ENCODE results near the gene MT1H.
A peak's percentile ranks its signal among the peaks of the same experiment; 100 is the strongest.
"Not testable (repeated sequence)": the region's sequence is repeated elsewhere in the genome, so short reads cannot be mapped to it uniquely, and the experiment has no call there.

Gene MT1H

GRCh38 chr16:56665286-56666261, 4.0 kb upstream of the MT1H start:
- not testable (repeated sequence) for DNase-seq (ENCODE audit: low spot score)

- DNase-seq (ENCODE audit: low spot score), result no peak
Observed at GRCh38 chr16:56667581-56668571, 1.7 kb upstream of the MT1H start, which contains the start of gene MT1G. Gene MT1G (minus strand): TSS chr16:56668065. CDS start chr16:56667993, 72 bp downstream.

- no peak for DNase-seq (ENCODE audit: low spot score)
Observed at GRCh38 chr16:56669840-56670619, 416 bp downstream of the MT1H start.

- DNase-seq (ENCODE audit: low spot score), result no peak
Observed at GRCh38 chr16:56670620-56670934, 963 bp downstream of the MT1H start.

DNA sequence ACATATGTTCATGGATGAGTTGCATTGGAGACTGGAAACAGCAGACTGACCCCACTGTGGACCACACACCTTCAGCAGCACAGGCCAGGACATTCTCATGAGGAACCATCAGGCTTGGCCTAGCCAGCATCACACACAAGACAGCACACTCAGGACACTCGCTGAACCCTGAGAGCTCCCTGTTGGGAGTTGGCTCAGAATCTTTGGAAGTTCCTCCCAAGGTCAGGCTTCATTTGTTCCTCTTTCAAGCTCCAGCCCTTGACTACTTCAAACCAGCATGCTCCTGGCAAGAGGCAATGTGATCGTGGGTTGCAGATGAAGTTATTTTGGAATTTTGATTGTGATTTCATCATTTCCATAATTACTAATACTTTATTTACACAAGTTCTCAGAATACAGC, 2.1 kb downstream of the MT1H start:
- not testable (repeated sequence) for DNase-seq (ENCODE audit: low spot score)

DNA sequence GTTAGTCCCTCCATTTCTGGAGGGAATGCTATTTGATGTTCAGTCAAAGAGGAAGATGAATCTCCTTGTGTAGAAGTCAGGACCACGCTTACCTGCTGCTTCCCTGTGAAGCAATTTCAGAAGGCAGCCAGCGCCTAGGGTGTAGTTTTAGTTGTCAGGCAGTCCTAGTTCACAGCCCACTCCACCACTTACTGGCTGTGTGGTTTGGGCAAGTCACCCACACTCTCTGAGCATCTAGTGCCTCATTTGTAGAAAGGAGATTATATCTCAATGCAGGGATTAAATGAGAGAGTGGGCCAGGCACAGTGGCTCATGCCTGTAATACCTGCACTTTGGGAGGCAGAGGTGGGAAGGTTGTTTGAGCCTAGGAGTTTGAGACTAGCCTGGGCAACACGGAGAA, 2.6 kb downstream of the MT1H start:
- DNase-seq (ENCODE audit: low spot score), result not testable (repeated sequence)

GRCh38 chr16:56672761-56673536, 3.3 kb downstream of the MT1H start:
- no peak for DNase-seq (ENCODE audit: low spot score)

GRCh38 chr16:56673921-56674320, 4.3 kb downstream of the MT1H start:
- DNase-seq (ENCODE audit: low spot score), result peak; percentile 60

- not testable (repeated sequence) for DNase-seq (ENCODE audit: low spot score)
Observed at GRCh38 chr16:56674570-56674969, 5.0 kb downstream of the MT1H start.

DNA sequence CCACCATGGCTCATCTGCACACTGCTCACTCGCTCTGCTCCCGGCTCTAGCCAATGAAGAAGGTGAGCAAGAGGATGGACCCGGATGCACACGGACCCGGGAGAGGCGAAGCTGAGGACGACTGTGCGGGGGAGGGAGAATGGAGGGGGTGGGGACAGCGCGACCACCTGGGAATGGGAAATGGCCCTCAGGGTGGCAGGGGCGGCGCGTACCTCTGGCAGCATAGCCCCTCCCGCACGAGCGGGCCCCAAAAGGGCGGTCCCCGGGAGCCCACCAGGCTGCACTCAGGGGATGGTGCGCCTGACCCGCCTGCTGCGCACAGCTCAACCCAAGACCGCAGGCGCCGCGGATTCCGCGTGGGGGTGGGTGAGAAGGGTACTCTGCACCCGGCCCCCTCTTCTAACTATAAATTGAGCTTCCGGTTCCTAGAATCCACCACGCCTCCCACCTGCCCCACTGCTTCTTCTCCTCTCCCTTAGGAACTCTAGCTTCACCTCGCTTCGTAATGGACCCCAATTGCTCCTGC, 6.1 kb downstream of the MT1H start:
- DNase-seq (ENCODE audit: low spot score), result no peak

DNA sequence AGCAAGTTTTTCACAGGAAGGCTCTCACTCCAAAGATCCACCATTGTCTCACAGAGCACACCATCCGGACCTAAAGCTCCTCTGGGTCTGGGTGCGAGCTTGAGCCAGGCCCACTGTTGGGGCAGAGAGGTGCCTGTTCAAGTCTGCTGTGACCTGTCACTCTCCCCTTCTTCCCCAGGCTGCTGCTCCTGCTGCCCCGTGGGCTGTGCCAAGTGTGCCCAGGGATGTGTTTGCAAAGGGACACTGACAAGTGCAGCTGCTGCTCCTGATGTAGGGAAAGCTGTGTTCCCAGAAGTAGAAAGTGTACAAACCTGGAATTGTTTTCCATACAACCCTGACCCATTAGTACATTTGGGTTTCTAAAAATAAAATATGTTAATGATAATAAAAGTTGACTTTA, 7.9 kb downstream of the MT1H start:
- no peak for DNase-seq (ENCODE audit: low spot score)

DNA sequence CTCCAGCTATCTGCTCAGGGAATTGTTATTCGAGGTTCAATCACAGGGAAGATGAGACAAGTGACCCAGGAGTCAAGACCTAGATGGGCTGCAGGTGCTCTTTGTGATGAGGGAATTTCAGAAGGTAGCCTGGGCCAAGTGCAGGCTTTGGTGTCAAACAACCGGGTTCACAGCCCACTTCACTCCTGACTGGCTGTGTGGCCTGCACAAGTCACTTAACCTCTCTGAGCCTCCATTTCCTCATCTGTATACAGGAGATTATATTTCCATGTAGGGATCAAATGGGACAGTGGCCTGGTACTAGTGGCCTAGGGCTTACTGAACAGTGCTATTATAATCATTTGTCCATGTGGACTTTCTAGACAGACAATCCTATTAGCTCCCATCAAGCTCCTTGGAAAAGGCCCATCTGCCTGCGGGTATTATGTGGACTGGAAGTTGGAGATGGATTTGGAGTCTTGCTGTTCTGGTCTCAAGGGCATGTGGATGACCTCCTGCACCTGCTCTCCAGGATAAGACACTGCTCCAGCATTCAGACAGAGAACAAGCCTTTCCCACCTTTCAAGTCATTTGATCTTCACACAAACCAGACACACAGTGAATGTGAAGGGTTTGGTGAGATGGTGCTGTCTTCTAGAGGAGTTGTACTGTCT, 9.6 kb downstream of the MT1H start:
- no peak for DNase-seq (ENCODE audit: low spot score)

DNA sequence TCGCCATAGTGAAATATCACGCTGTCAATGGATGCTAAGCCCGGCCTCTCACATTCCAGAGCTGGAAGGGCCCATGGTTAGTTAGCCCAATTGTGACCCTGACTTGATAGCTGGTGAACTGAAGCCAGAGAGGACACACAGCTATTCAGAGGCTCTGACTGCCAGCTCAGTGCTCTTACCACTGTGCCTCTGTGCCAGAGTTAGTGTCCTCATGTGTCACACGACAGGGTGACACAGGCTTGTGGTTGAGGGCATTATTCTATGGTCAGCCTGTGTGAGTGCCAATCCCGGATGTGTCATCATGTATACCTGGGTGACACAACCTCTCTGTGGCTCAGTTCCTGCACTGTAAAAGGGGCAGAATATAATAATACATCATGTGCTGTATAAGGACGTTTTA, 10.2 kb downstream of the MT1H start:
- no peak for DNase-seq (ENCODE audit: low spot score)

GRCh38 chr16:56681939-56682702, 12.5 kb downstream of the MT1H start, which contains the start of gene MT1X:
Gene MT1X (plus strand): TSS chr16:56682470. CDS start chr16:56682541, 71 bp downstream.
- DNase-seq (ENCODE audit: low spot score), result peak; percentile 94

GRCh38 chr16:56682703-56683397, 13.2 kb downstream of the MT1H start:
- peak; percentile 59 for DNase-seq (ENCODE audit: low spot score)

DNA sequence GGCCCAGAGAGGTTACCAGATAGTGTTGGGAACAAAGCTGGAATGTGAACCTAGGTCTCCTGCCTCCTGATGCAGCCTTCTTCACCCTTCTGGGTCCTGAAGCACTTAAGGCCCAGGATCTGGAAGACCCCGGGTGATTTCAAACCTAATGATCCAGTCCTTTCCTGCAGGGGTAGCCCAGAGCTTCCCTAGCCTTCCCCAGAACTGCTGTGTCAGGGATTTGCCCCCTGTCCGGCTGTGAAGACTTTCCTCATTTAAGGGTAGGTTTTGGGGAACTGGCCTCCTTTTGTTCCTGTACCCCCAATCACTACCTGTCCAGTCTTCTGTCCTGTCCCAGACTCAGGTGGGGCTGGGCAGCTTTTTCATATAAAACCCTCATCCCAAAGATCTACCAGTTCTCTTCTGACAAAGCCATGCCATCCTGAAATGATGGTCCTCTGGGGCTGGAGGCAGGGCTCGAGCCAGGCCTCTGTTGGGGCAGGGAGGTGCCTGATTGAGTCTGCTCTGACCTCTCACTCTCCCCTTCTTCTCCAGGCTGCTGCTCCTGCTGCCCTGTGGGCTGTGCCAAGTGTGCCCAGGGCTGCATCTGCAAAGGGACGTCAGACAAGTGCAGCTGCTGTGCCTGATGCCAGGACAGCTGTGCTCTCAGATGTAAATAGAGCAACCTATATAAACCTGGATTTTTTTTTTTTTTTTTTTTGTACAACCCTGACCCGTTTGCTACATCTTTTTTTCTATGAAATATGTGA, 14.0 kb downstream of the MT1H start:
- peak; percentile 16 for DNase-seq (ENCODE audit: low spot score)

- peak; percentile 14 for DNase-seq (ENCODE audit: low spot score)
Observed at GRCh38 chr16:56684256-56684925, 14.8 kb downstream of the MT1H start.

Measured in cerebellar cortex (tissue), 1 donor.